Pons (tissue), 1 donor: ENCODE data around the gene HYAL2.

Experiments used
- DNase-seq: peaks from one replicate; pipeline ENCODE4 v3.0.0-alpha.2; 2016; ENCODE audit warnings: low spot score

HYAL2 gene

GRCh38 chr3:50322386-50323091 is at the start of gene HYAL2:
Gene HYAL2, minus strand, starts transcription at chr3:50322745. Its CDS starts 2,256 bp downstream, at chr3:50320489.
- DNase-seq = no peak

GRCh38 chr3:50371133-50371685 is 48.7 kb upstream of the HYAL2 start:
- DNase-seq = no peak

GRCh38 chr3:50370594-50370993 is 48.0 kb upstream of the HYAL2 start:
- DNase-seq = no peak

GRCh38 chr3:50369012-50369670 is 46.6 kb upstream of the HYAL2 start:
- DNase-seq = no peak

- DNase-seq = no peak
Observed at GRCh38 chr3:50365842-50366220, 43.3 kb upstream of the HYAL2 start.

GRCh38 chr3:50365080-50365841 is 42.7 kb upstream of the HYAL2 start:
- DNase-seq = peak; percentile 29

- DNase-seq = no peak
Observed at GRCh38 chr3:50364573-50365079, 42.1 kb upstream of the HYAL2 start.

- no peak for DNase-seq
Observed at GRCh38 chr3:50359760-50360110, 37.2 kb upstream of the HYAL2 start.

GRCh38 chr3:50358911-50359759 is 36.6 kb upstream of the HYAL2 start, which contains the start of gene TMEM115:
Gene TMEM115, minus strand, starts transcription at chr3:50359521. Its CDS starts 458 bp downstream, at chr3:50359063.
- DNase-seq = peak; percentile 100

- no peak for DNase-seq
Observed at GRCh38 chr3:50358355-50358910, 35.9 kb upstream of the HYAL2 start.

- DNase-seq = no peak
Observed at GRCh38 chr3:50357481-50357880, 34.9 kb upstream of the HYAL2 start.

GRCh38 chr3:50356553-50356952 is 34.0 kb upstream of the HYAL2 start:
- no peak for DNase-seq

- DNase-seq = no peak
Observed at GRCh38 chr3:50355829-50356552, 33.4 kb upstream of the HYAL2 start.

- DNase-seq = no peak
Observed at GRCh38 chr3:50354850-50355249, 32.3 kb upstream of the HYAL2 start.

GRCh38 chr3:50354186-50354764 is 31.7 kb upstream of the HYAL2 start:
- DNase-seq = no peak

GRCh38 chr3:50353245-50354004 is 30.9 kb upstream of the HYAL2 start:
- no peak for DNase-seq

- no peak for DNase-seq
Observed at GRCh38 chr3:50352781-50353180, 30.2 kb upstream of the HYAL2 start.

- no peak for DNase-seq
Observed at GRCh38 chr3:50351323-50351697, 28.8 kb upstream of the HYAL2 start.
